ENCODE measurements around the gene SIRPB1.

- TF ChIP-seq CTCF (IDR thresholded peaks at IDR 0.05) (no peak), POLR2A (IDR thresholded peaks at IDR 0.05) (no peak)
Observed at GRCh38 chr20:1629321-1629720, 9.5 kb upstream of the SIRPB1 start.
